ENCODE measurements around the gene GARIN3.
A peak's percentile ranks its signal among the peaks of the same experiment; 100 is the strongest.

GARIN3 gene

DNA sequence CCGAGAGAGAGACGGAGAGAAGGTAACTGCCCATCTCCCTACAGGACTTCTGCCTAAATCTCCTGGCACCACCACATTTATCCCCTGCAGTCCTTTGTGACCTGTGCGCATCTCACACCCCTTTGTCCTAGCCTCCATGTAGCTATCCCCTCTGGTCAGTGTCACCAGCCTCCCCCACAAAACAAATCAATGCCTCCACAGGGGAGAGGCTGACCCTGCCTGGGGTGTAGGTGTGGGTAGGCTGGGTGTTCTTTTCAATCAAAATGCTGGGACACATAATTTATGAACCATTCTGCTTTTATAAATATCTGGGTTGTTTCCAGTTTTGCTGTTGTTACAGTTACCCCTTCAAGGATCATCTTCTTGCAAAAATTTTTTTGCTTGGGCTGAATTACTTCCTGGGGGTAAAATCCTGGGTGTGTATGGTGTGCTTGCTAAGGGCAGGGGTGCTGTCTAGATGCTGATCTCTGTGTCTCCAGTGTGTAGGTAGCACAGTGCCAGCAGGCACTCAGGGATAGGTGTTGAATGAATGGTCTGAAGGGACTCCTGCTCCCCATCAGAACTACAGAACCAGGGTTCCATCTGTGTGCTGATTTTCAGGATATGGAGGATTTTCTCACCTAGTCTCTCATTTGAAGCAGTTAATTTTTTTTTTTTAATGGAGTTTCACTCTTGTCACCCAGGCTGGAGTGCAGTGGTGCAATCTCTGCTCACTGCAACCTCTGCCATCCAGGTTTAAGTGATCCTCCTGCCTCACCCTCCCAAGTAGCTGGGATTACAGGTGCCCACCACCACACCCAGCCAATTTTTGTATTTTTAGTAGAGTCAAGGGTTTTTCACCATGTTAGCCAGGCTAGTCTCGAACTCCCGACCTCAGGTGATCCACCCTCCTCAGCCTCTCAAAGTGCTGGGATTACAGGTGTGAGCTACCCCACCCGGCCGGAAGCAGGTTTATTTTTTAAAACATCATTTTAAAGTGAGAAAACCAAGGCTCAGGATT is at the start of gene GARIN3:
Gene GARIN3, minus strand, starts transcription at position 51 of the 1,000 bp plus-strand sequence. CDS start 96 bp downstream, outside the sequence.
- Histone ChIP-seq H3K9me3 (ENCODE audit: control insufficient read depth, insufficient read depth, low read length) (peaks cover 3% of the 10 kb centered on the region), H4K20me1 (ENCODE audit: control insufficient read depth, insufficient read depth, low read depth, low read length) (no peaks in the 10 kb centered on the region), H3K27ac (ENCODE audit: low read depth, low read length) (no peak within 1 kb of the TSS), H3K27me3 (ENCODE audit: control insufficient read depth, low read length) (peaks cover 26% of the 10 kb centered on the region), H3K9me2 (replicated peaks; ENCODE audit: control insufficient read depth, low read length) (no peaks in the 10 kb centered on the region), H3K4me1 (ENCODE audit: control insufficient read depth, low read length) (peaks cover 5% of the 10 kb centered on the region), H3K4me3 (ENCODE audit: low read length) (no peak within 1 kb of the TSS), H3K79me2 (ENCODE audit: control insufficient read depth, low read length) (no peaks in the 10 kb centered on the region), H3F3A (ENCODE audit: control insufficient read depth, insufficient read depth) (no peaks in the 10 kb centered on the region), H3K4me2 (ENCODE audit: low read length) (no peak within 1 kb of the TSS), H3K36me3 (ENCODE audit: control insufficient read depth, low read length) (no peaks in the 10 kb centered on the region)
- no peak for TF ChIP-seq EZH2phosphoT487 (IDR thresholded peaks at IDR 0.05; ENCODE audit: borderline replicate concordance, low read length)
- no peak for TF ChIP-seq CTCF (IDR thresholded peaks at IDR 0.05; ENCODE audit: low read depth, low read length, poor library complexity, severe bottlenecking)

GRCh38 chr5:157215514-157216167 is 49.6 kb upstream of the GARIN3 start:
- Histone ChIP-seq H3K4me1 (ENCODE audit: control insufficient read depth, low read length) (peaks cover 58% of the 10 kb centered on the region), H3K4me3 (ENCODE audit: low read length) (peak overlapping the region; percentile 45)

GRCh38 chr5:157214861-157215513 is 48.9 kb upstream of the GARIN3 start:
- Histone ChIP-seq H3K9me3 (ENCODE audit: control insufficient read depth, insufficient read depth, low read length) (no peaks in the 10 kb centered on the region), H3K9me2 (replicated peaks; ENCODE audit: control insufficient read depth, low read length) (no peaks in the 10 kb centered on the region), H3K4me1 (ENCODE audit: control insufficient read depth, low read length) (peaks cover 58% of the 10 kb centered on the region), H3K36me3 (ENCODE audit: control insufficient read depth, low read length) (no peaks in the 10 kb centered on the region), H3K27me3 (ENCODE audit: control insufficient read depth, low read length) (no peaks in the 10 kb centered on the region), H4K20me1 (ENCODE audit: control insufficient read depth, insufficient read depth, low read depth, low read length) (no peaks in the 10 kb centered on the region), H3K4me3 (ENCODE audit: low read length) (peak overlapping the region; percentile 45), H3K27ac (ENCODE audit: low read depth, low read length) (peak overlapping the region; percentile 68), H3K79me2 (ENCODE audit: control insufficient read depth, low read length) (no peaks in the 10 kb centered on the region), H3K4me2 (ENCODE audit: low read length) (peak overlapping the region; percentile 61), H3F3A (ENCODE audit: control insufficient read depth, insufficient read depth) (0 out of 2 replicates have a peak, but pooled peaks cover 3% of the 10 kb centered on the region)
- TF ChIP-seq EZH2phosphoT487 (IDR thresholded peaks at IDR 0.05; ENCODE audit: borderline replicate concordance, low read length) (no peak), CTCF (IDR thresholded peaks at IDR 0.05; ENCODE audit: low read depth, low read length, poor library complexity, severe bottlenecking) (no peak)

More at GRCh38 chr5:157215514-157216167, 49.6 kb upstream of the GARIN3 start:
- peak overlapping the region; percentile 61 for H3K4me2 ChIP-seq (ENCODE audit: low read length)
- peak overlapping the region; percentile 68 for H3K27ac ChIP-seq (ENCODE audit: low read depth, low read length)
- no peak for TF ChIP-seq EZH2phosphoT487 (IDR thresholded peaks at IDR 0.05; ENCODE audit: borderline replicate concordance, low read length)
- TF ChIP-seq CTCF (IDR thresholded peaks at IDR 0.05; ENCODE audit: low read depth, low read length, poor library complexity, severe bottlenecking) = no peak
- H3K79me2 ChIP-seq (ENCODE audit: control insufficient read depth, low read length) = no peaks in the 10 kb centered on the region
- H3F3A ChIP-seq (ENCODE audit: control insufficient read depth, insufficient read depth) = 0 out of 2 replicates have a peak, but pooled peaks cover 3% of the 10 kb centered on the region
- no peaks in the 10 kb centered on the region for H3K27me3 ChIP-seq (ENCODE audit: control insufficient read depth, low read length)
- H4K20me1 ChIP-seq (ENCODE audit: control insufficient read depth, insufficient read depth, low read depth, low read length) = no peaks in the 10 kb centered on the region
- H3K9me2 ChIP-seq (replicated peaks; ENCODE audit: control insufficient read depth, low read length) = no peaks in the 10 kb centered on the region
- no peaks in the 10 kb centered on the region for H3K36me3 ChIP-seq (ENCODE audit: control insufficient read depth, low read length)
- no peaks in the 10 kb centered on the region for H3K9me3 ChIP-seq (ENCODE audit: control insufficient read depth, insufficient read depth, low read length)
